HG03097 (cell line): ENCODE measurements around the gene TEX19.
"Not testable (repeated sequence)": the region's sequence is repeated elsewhere in the genome, so short reads cannot be mapped to it uniquely, and the experiment has no call there.

Experiments
- ATAC-seq: cut with Tn5 transposase; IDR thresholded peaks from one replicate; pipeline ENCODE4 v1.9.1; 2021; ENCODE audit not compliant: unreplicated experiment, low FRiP score

The TEX19 gene

GRCh38 chr17:82403662-82404660 lies 44.9 kb downstream of the TEX19 start:
- no peak for ATAC-seq

DNA sequence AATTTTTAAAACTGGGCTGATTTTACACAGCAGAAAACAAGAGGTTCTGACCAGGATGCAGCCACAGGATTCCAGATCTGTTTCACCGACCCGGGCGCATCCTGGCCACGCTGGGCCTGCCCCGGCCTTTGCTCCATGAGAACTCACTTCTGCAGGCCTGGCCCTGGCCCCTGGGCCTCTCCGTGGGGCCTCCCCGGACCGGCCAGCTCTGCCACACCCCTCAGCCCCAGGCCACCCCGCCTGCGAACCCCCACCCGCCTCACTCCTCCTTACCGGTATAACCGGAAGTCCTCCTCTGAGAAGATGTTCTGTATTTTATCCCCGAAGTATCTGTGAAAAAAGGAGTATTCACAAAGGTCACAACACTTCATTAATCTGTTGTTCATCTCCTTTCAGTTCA lies 46.0 kb downstream of the TEX19 start:
- no peak for ATAC-seq

DNA sequence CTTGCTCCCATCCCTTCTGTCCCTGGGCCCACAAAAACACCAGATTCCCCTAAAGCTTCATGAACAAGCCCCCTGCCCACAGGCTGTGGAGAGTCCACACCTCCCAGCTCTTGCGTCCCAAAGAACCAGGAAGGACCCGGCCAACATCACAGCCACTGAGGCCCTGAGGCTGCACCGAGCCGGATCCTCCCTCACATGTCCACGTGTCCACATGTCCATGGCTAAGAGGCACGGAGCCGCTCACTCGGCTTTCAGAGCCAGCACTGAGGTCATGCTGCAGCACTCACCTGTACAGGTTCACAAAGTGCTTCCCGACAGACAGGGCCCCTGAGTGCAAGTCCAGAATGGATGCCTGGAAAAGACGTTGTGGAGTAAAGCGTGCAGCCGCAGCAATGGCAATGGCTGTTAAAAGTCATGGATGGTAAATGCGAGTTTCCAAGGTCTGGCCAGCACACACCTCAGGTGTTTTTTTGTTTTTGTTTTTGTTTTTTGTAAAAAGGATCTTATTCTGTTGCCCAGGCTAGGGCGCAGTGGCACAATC lies 47.2 kb downstream of the TEX19 start:
- ATAC-seq, result no peak

DNA sequence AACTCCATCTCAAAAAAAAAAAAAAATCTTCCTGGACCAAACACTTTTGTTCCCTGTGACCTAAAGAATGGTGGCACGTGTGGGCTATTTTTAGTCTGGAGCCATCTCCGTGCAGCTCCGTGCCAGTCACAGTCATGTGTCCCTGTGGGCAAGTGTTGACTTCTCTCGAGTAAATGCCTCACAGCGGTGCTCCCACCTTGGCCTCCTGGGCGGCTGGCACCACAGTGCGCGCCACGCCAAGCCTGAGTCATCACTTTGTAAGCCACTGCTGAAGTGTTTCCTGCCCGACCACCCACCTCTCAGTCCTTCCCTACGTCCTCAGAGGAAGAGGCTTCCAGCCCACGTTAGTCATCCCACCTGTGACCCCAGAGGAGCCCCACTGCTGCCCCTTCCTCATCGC lies 48.2 kb downstream of the TEX19 start:
- no peak for ATAC-seq

DNA sequence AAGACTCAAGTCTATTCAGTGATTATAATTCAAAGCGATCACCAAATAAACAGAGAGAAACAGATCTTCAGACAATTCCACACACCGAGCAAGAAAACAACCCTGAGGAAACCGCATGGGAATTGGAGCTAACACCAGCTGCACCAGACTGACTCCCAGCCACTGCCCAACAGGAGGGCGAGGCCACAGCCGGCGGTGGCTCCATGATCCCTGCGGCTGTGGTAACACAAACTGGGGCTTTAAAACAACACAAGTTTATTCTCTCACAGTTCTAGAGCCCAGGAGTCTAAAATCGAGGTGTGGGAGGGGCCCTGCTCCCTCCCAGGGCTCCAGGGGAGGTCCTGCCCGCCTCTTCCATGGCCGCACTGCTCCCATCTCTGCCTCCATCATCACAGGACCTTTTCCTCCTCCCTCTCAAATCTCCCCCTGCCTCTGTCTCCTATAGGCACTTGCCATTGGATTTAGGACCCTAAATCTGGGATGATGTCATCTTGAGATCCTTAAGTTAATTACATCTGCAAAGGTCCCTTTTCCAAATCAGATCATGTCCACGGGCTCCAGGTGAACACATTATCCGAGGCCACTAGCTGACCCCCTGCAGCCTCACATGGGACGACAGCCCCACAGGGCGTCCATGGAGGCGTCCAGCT lies 49.4 kb downstream of the TEX19 start:
- no peak for ATAC-seq

GRCh38 chr17:82408938-82409318 lies 49.9 kb downstream of the TEX19 start:
- no peak for ATAC-seq

DNA sequence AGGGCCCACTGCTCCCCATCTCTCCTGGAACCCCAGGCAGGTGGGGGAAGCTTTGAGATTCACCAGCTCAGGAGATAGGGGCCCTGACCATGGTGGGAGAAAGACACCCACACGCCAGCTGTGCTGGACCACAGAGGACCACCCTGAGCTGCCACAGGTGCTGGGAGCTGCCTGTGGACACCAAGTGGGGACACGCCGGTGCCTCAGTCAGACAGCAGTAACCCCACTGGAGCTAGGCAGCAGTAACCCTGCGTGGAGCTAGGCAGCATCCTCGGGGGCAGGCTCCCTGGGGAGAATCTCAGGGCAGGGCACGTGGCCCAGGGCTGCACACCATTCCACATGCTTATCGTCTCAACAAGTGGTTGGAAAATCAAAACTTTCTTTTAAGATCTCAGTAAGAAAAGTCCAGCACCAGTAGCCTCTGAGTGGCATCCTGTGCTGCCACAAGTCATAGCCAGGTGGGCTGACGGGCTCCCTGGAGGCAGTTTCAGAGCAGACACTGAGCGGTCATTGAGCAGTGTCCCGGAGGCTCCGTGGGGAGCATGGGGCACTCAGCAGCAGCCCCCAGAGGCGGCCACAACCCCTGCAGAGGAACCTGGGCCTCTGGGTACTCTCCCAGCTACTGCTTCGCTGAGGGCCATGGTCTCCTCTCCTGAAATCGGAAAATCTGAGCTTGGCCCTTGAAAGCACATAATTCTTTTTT lies 51.1 kb downstream of the TEX19 start:
- no peak for ATAC-seq

- ATAC-seq, result no peak
Measured at GRCh38 chr17:82411396-82412053, 52.5 kb downstream of the TEX19 start.

GRCh38 chr17:82412081-82412480 lies 53.0 kb downstream of the TEX19 start:
- ATAC-seq, result not testable (repeated sequence)

DNA sequence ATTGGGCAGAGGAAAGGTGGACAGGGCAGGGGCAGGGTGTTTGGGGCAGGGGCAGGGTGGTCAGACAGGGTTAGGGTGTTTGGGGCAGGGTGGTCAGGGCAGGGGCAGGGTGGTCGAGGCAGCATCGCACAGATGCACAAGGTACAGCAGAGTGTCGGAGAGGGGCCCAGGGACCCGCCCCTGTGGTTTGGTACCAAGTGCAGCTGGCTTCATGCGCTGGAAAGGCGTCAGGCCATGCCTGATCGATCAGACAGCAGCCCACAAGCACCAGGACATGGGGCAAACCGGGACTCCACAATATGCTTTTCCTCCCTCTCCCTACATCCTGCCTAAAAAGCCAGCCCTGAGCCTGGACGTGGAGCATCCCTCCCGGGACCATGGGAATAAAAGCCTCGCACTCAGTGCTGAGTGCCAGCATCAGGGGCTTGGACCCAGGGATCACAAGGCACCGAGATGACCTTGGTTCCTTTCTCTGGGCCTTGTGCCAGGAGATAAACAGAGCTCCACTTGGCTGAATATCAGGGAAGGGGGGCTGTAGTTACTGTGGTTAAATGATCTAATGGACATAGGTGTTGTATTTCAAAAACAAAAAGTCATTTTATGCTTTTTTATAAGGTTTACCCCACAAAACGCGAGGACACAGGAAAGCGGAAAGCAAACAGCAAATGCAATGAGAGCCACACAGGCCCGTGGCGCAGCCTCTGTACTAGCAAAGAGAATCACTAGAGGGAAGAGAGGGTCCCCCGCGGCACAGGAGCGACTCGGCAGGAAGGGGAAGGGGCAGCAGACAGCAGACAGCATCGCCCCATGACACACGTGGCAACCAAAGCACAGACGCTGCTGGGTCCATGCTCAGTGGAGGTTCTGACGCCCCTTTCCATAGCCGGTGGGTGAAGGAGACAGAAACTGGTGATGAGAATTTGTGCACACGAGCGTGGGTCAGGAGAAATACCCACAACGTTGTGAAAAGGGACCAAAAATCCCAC lies 53.8 kb downstream of the TEX19 start:
- ATAC-seq, result no peak
